GM10266 (cell line): Measurements from ENCODE around the gene SSH2.
"Not testable (repeated sequence)": the region's sequence is repeated elsewhere in the genome, so short reads cannot be mapped to it uniquely, and the experiment has no call there.

Source experiments
- DNase-seq: peaks from one replicate; pipeline ENCODE4 v3.0.0; 2012; ENCODE audit errors: extremely low spot score
- TF ChIP-seq, protein P1 (sequence below): IDR thresholded peaks from 2 replicates; pipeline ENCODE4 v1.5.1; 2012; ENCODE audit warnings: mild to moderate bottlenecking, low read depth; ENCODE audit not compliant: control insufficient read depth, insufficient read depth; ENCODE audit errors: missing control alignments

SSH2 gene

DNA sequence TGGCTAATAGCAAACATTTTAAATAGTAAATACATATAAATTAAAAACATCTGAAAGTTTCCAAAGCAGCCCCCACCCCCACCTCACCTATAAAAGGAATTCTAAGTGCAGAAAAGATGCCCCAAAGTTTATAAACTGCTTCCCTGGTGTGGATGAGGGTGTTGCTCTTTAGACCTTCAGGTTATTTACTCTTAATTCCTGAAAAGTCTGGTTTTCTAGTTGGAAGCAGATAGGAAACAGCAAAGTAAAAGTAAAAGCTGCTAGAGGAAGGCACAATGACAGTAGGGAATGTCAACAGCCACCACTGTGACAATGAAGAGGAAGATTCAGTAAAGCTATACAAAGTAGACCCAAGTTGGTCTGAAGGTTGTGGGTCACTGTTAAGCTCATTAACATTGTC is 37.8 kb downstream of the SSH2 start:
- TF ChIP-seq, protein P1, sequence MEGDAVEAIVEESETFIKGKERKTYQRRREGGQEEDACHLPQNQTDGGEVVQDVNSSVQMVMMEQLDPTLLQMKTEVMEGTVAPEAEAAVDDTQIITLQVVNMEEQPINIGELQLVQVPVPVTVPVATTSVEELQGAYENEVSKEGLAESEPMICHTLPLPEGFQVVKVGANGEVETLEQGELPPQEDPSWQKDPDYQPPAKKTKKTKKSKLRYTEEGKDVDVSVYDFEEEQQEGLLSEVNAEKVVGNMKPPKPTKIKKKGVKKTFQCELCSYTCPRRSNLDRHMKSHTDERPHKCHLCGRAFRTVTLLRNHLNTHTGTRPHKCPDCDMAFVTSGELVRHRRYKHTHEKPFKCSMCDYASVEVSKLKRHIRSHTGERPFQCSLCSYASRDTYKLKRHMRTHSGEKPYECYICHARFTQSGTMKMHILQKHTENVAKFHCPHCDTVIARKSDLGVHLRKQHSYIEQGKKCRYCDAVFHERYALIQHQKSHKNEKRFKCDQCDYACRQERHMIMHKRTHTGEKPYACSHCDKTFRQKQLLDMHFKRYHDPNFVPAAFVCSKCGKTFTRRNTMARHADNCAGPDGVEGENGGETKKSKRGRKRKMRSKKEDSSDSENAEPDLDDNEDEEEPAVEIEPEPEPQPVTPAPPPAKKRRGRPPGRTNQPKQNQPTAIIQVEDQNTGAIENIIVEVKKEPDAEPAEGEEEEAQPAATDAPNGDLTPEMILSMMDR, result no peak
- DNase-seq, result no peak

DNA sequence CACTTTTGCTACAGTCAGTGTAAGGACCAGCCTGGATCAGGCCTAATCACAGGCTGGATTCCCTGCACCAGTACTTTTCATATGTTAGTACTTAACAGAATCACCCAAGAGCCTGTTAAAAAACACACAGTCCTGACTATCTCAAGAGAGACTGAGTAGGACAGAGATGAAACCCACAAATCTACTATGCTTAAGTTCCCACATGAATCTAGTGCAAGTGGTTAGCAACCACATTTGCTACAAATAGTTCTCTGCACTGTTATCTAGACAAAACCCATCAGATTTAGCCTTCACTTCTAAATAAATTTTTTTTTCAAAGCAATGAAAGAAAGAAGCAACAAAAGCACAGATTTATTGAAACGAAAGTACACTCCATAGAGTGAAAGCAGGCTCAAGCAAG is 38.9 kb downstream of the SSH2 start:
- TF ChIP-seq, protein P1, result no peak

DNA sequence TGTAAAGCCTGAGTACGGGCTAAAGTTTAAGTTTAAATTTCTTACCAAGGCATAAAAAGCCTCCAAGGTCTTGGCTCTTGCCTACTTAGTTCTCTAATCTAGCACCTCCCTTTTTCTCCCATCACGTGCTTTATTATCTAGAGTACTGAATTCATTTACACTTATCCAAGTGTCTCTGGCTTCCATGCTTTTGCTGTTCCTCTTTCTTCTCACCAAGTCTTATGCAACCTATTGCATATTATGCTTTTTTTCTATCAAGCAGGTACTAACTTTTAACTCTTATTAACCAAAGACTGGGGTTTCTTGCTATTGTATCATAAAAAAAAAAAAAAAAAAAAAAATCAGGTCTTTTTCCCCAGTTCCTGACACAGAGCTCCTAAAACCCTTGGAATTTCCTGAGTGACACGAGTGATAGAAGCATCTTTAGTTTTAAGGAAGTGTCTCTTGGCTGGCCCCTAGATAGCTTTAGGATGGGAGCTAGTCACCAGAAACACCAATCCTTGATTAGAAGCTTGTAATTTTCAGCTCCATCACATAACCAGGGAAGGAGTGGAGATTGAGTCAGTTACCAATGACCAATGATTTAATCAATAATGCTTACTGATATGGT is 44.9 kb downstream of the SSH2 start:
- TF ChIP-seq, protein P1, result no peak
- no peak for DNase-seq

More for the DNA sequence above, 38.9 kb downstream of the SSH2 start:
- DNase-seq, result no peak

DNA sequence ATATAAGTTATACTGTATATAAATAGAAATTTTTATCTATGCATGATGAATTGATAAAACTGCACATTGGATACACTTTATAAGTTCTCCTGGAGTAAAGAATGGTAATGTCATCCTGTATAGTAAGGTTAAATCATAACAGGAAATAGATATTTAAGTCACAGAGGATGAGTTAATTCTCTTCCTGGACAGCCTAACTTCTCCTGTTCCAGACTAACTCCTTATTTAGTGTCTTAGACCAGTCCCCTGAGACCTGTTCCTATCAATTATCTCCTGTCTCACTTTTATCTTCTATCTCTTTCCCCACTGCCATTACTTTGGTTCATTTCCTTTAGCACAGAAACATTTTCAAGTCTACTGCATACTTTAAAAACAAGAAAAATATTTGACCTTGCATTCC is 46.5 kb downstream of the SSH2 start:
- no peak for DNase-seq

DNA sequence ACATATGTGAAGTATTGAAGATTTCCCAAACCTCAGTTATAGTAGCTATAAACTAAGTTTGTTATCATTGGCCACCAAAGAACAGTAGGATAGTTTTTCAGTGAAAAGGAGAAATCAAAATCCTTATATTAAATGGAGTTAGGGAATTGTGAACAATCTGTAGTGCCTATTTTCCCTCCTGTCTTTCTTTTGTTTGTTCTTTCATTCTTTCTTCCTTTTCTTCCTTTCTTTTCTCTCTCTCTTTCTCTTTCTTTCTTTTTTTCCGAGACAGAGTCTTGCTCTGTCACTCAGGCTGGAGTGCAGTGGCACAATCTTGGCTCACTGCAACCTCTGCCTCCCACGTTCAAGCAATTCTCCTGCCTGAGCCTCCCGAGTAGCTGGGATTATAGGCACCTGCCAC is 48.8 kb downstream of the SSH2 start:
- TF ChIP-seq, protein P1, result no peak
- DNase-seq, result no peak

More for the DNA sequence above, 46.5 kb downstream of the SSH2 start:
- TF ChIP-seq, protein P1, result no peak

DNA sequence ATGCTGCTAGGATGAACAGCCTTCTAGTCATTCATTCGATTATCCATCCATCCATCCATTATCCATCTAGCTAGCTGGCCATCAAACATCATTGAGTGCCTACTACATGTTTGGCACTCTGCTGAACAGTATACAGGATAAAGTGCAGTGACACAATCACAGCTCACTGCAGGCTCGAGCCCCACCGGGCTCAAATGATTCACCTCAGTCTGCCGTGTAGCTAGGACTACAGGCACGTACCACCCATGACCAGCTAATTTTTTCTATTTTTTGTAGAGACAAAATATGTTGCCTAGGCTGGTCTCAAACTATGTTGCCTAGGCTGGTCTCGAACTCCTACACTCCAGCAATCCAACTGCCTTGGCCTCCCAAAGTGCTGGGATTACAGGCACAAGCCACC is 50.0 kb downstream of the SSH2 start:
- DNase-seq, result no peak
- TF ChIP-seq, protein P1, result no peak

DNA sequence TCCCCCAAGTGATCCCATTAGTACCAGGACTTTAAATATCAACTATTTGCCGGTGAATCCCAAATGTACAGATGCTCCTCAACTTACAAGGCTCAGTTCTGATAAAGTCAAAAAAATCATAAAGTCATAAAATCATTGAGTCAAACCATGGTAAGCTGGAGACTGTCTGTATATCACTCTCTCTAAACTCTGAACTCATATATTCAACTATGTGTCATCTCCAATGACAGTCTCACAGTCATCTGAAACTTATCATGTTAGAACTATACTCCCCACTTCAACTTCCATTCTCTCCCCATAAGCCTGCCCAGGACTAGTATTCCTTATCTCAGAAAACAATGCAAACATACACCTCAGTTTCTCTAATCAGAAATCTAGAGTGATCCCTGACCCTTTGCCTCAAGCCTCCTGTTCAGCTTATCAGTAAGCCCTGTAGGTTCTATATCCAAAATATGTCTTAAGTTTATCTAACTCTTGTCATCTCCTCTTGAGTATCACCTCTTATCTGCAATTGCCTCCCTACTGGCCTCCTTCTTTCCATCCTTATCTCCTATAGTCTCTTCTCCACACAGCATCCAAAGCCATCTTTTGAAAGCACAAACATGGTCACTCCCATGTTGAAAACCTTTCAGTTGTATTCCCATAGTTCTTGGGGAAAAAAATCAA is 55.0 kb downstream of the SSH2 start:
- TF ChIP-seq, protein P1, result no peak
- DNase-seq, result no peak

DNA sequence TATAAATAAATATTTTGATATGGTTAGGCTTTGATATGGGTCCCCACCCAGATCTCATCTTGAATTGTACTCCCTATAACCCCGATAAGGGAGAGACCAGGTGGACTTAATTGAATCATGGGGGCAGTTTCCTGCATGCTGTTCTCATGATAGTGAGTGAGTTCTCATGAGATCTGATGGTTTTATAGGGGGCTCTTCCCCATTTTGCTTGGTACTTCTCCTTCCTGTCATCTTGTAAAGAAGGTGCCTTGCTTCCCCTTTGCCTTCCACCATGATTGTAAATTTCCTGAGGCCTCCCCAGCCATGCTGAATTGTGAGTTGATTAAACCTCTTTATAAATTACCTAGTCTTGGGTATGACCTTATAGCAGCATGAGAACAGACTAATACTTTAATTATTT is 55.7 kb downstream of the SSH2 start:
- not testable (repeated sequence) for DNase-seq
